ENCODE data around the gene NR2C2AP. TPM values are rescaled to one million over a fixed set of nuclear protein-coding genes. Genes with fewer than 3 reads are reported as not detected.

NR2C2AP gene
- total RNA-seq, 1 experiment from 2014 or later = 25.7 TPM

DNA sequence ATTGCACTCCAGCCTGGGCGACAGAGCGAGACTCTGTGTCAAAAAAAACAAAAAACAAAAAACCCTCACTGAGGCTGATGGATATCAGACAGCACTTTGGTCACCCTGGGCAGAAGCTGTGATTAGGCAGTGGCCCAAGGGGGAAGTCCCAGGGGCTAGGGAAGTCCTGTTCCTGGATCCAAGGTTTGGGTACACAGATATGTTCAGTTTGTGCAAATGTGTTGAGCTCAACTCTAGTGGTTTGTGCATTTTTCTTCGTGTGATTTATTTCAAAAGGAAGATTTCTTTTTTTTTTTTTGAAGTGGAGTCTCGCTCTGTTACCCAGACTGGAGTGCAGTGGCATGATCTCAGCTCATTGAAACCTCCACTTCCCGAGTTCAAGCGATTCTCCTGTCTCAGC lies 45.4 kb downstream of the NR2C2AP start:
- no peaks in the 10 kb centered on the region for H3K36me3 ChIP-seq (ENCODE audit: low read depth)
- H3K4me1 ChIP-seq (replicated peaks; ENCODE audit: insufficient read depth) = no peaks in the 10 kb centered on the region
- ChIA-PET CTCF (no interaction called here), POLR2A (ENCODE audit: unreplicated experiment) (no interaction called here)
- H2AFZ ChIP-seq = no peak overlapping the region
- no peaks in the 10 kb centered on the region for H3K9me2 ChIP-seq (ENCODE audit: insufficient read depth)
- no peak for DNase-seq
- no peak overlapping the region for H3K27ac ChIP-seq
- H3K79me2 ChIP-seq (ENCODE audit: low read depth) = no peaks in the 10 kb centered on the region
- TF ChIP-seq, protein P1, sequence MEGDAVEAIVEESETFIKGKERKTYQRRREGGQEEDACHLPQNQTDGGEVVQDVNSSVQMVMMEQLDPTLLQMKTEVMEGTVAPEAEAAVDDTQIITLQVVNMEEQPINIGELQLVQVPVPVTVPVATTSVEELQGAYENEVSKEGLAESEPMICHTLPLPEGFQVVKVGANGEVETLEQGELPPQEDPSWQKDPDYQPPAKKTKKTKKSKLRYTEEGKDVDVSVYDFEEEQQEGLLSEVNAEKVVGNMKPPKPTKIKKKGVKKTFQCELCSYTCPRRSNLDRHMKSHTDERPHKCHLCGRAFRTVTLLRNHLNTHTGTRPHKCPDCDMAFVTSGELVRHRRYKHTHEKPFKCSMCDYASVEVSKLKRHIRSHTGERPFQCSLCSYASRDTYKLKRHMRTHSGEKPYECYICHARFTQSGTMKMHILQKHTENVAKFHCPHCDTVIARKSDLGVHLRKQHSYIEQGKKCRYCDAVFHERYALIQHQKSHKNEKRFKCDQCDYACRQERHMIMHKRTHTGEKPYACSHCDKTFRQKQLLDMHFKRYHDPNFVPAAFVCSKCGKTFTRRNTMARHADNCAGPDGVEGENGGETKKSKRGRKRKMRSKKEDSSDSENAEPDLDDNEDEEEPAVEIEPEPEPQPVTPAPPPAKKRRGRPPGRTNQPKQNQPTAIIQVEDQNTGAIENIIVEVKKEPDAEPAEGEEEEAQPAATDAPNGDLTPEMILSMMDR (conservative IDR thresholded peaks at IDR 0.05) = no peak
- no peak for TF ChIP-seq EZH2 (IDR thresholded peaks at IDR 0.05; ENCODE audit: low read depth)
- no peaks in the 10 kb centered on the region for H3F3A ChIP-seq (ENCODE audit: insufficient read depth, low read depth)
- no peak overlapping the region for H3K4me3 ChIP-seq
- intact Hi-C loops (cut with micrococcal nuclease; ENCODE audit: unreplicated experiment) = no loop called here
- H3K9me3 ChIP-seq (ENCODE audit: insufficient read depth, low read depth) = no peaks in the 10 kb centered on the region
- no TSS peak for BruUV-seq (replicated peaks)
- no peaks in the 10 kb centered on the region for H3K27me3 ChIP-seq (ENCODE audit: insufficient read depth, low read depth)
- no peaks in the 10 kb centered on the region; the same call in 1 of the 2 replicates for H4K20me1 ChIP-seq (ENCODE audit: insufficient read depth)
- H3K4me2 ChIP-seq = no peak overlapping the region

DNA sequence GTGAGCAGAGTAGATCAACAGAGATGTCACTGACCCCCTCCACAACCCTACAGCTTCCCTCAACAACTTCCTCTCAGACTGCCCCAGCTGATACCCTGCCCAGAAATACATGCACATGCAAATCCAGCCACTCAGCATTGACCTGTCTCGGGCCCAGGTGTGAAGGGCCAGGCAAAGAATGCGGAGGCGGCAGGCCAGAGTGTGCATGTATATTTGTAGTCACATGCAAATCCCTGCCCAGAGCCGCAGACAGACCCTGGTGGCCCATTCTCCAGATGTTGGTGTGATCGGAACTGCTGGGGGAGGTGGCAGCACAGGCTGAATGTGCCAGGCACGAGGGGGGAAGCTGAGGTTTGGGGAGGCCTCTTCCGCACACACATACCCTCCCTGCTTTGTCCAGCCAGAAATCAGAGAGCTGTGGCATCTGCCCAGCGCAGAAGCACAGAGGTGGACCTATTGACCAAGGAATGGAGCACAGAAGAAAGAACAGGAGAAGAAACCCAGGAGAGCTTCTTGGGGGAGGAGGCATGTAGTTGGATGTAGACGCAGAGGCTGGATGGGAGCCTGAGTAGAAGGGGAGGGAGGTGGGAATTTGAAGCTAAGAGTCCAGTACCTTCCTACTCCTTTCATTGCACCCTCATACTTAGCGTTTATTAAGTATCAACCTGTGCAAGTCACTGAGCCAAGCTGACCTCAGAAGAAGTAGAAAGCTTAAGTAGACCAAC lies 47.6 kb downstream of the NR2C2AP start:
- ChIA-PET POLR2A (ENCODE audit: unreplicated experiment) (no interaction called here), CTCF (no interaction called here)
- Histone ChIP-seq H3K9me3 (ENCODE audit: insufficient read depth, low read depth) (no peaks in the 10 kb centered on the region), H3K9me2 (ENCODE audit: insufficient read depth) (no peaks in the 10 kb centered on the region), H2AFZ (no peak overlapping the region), H3K4me3 (no peak overlapping the region), H3K79me2 (ENCODE audit: low read depth) (no peaks in the 10 kb centered on the region), H4K20me1 (ENCODE audit: insufficient read depth) (no peaks in the 10 kb centered on the region; the same call in 1 of the 2 replicates), H3K36me3 (ENCODE audit: low read depth) (no peaks in the 10 kb centered on the region), H3K4me1 (replicated peaks; ENCODE audit: insufficient read depth) (no peaks in the 10 kb centered on the region), H3K27me3 (ENCODE audit: insufficient read depth, low read depth) (no peaks in the 10 kb centered on the region), H3F3A (ENCODE audit: insufficient read depth, low read depth) (no peaks in the 10 kb centered on the region), H3K4me2 (no peak overlapping the region), H3K27ac (no peak overlapping the region)
- no peak for DNase-seq
- BruUV-seq (replicated peaks) = no TSS peak
- intact Hi-C loops (cut with micrococcal nuclease; ENCODE audit: unreplicated experiment) = no loop called here
- no peak for TF ChIP-seq EZH2 (IDR thresholded peaks at IDR 0.05; ENCODE audit: low read depth)
- TF ChIP-seq, protein P1 (conservative IDR thresholded peaks at IDR 0.05) = no peak

DNA sequence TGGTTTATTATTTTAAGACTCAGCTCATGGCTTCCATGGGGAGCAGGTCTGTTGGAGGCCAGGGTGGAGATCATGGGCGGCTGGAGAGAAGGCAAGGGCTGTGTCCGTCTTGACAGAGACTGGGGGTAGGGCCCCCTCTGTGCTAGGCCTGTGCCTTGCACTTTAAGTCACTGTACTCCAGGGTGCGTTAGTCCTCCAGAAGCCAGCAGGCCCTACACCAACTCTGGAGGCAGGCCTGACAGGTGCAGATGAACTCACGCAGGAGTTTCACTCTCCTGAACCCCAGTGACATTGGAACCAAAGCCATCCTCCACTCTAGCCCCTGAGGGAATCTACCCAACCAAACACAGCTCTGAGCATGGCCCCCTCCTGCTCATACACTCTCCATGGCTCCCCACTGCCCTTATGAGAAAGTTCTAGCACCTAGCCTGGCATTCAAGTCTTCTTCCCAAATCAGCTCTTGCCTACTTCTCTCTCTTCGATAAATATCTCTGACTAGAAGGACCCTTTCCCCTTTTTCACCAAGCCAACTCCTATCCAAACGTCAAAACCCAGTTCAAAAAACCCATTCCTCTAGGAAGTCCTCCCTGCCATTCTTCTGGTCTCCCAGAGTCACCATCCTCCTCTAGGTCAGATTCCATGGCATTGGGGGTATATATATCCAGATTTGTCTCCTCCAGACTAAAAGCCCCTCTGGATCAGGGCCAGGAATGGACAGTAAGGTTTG lies 48.3 kb downstream of the NR2C2AP start:
- no TSS peak for BruUV-seq (replicated peaks)
- Histone ChIP-seq H3K36me3 (ENCODE audit: low read depth) (no peaks in the 10 kb centered on the region), H3K9me2 (ENCODE audit: insufficient read depth) (no peaks in the 10 kb centered on the region), H3K9me3 (ENCODE audit: insufficient read depth, low read depth) (no peaks in the 10 kb centered on the region), H4K20me1 (ENCODE audit: insufficient read depth) (no peaks in the 10 kb centered on the region; the same call in 1 of the 2 replicates), H3K27me3 (ENCODE audit: insufficient read depth, low read depth) (no peaks in the 10 kb centered on the region), H3K79me2 (ENCODE audit: low read depth) (no peaks in the 10 kb centered on the region), H2AFZ (no peak overlapping the region), H3F3A (ENCODE audit: insufficient read depth, low read depth) (no peaks in the 10 kb centered on the region), H3K4me3 (no peak overlapping the region), H3K4me1 (replicated peaks; ENCODE audit: insufficient read depth) (no peaks in the 10 kb centered on the region), H3K4me2 (no peak overlapping the region), H3K27ac (no peak overlapping the region)
- POLR2A ChIA-PET (ENCODE audit: unreplicated experiment) = no interaction called here
- DNase-seq = no peak
- no peak for TF ChIP-seq EZH2 (IDR thresholded peaks at IDR 0.05; ENCODE audit: low read depth)
- TF ChIP-seq, protein P1 (conservative IDR thresholded peaks at IDR 0.05) = no peak
- intact Hi-C loops (cut with micrococcal nuclease; ENCODE audit: unreplicated experiment) = no loop called here
- CTCF ChIA-PET = no interaction called here

Measured in PC-9 (cell line).